ENCODE results near the gene KRTAP1-1.
"Not testable (repeated sequence)": the region's sequence is repeated elsewhere in the genome, so short reads cannot be mapped to it uniquely, and the experiment has no call there.

Gene KRTAP1-1

GRCh38 chr17:41040783-41041571, at the start of gene KRTAP1-1:
Gene KRTAP1-1 (minus strand): TSS chr17:41041450. CDS start chr17:41041397, 53 bp downstream.
- DNase-seq = peak; percentile 64

- DNase-seq = not testable (repeated sequence)
Observed at GRCh38 chr17:41088760-41089352, 47.6 kb upstream of the KRTAP1-1 start.

GRCh38 chr17:41084100-41084856, 43.0 kb upstream of the KRTAP1-1 start, which contains the start of gene KRTAP4-7:
Gene KRTAP4-7 (plus strand): TSS chr17:41084150. CDS start chr17:41084207, 57 bp downstream.
- not testable (repeated sequence) for DNase-seq

GRCh38 chr17:41083427-41083826, 42.2 kb upstream of the KRTAP1-1 start:
- DNase-seq = not testable (repeated sequence)

GRCh38 chr17:41082626-41083025, 41.4 kb upstream of the KRTAP1-1 start:
- DNase-seq = no peak

GRCh38 chr17:41076788-41077187, 35.5 kb upstream of the KRTAP1-1 start:
- DNase-seq = no peak

GRCh38 chr17:41073676-41074075, 32.4 kb upstream of the KRTAP1-1 start:
- no peak for DNase-seq

- no peak for DNase-seq
Observed at GRCh38 chr17:41071606-41072360, 30.5 kb upstream of the KRTAP1-1 start.

- DNase-seq = no peak
Observed at GRCh38 chr17:41069031-41069430, 27.8 kb upstream of the KRTAP1-1 start.

- DNase-seq = no peak
Observed at GRCh38 chr17:41067281-41067680, 26.0 kb upstream of the KRTAP1-1 start.

- no peak for DNase-seq
Observed at GRCh38 chr17:41065829-41066624, 24.8 kb upstream of the KRTAP1-1 start, which contains the start of gene KRTAP2-4. Gene KRTAP2-4 (minus strand): TSS chr17:41065879. CDS start chr17:41065845, 34 bp downstream.

GRCh38 chr17:41065016-41065689, 23.9 kb upstream of the KRTAP1-1 start:
- DNase-seq = not testable (repeated sequence)

GRCh38 chr17:41064301-41064700, 23.1 kb upstream of the KRTAP1-1 start:
- no peak for DNase-seq

GRCh38 chr17:41063449-41063848, 22.2 kb upstream of the KRTAP1-1 start:
- DNase-seq = no peak

- no peak for DNase-seq
Observed at GRCh38 chr17:41061964-41062363, 20.7 kb upstream of the KRTAP1-1 start.

- DNase-seq = no peak
Observed at GRCh38 chr17:41060052-41060604, 18.9 kb upstream of the KRTAP1-1 start, which contains the start of gene KRTAP2-3. Gene KRTAP2-3 (minus strand): TSS chr17:41060114. CDS start chr17:41060050, 64 bp downstream.

GRCh38 chr17:41059276-41060051, 18.2 kb upstream of the KRTAP1-1 start:
- not testable (repeated sequence) for DNase-seq

GRCh38 chr17:41058741-41059140, 17.5 kb upstream of the KRTAP1-1 start:
- no peak for DNase-seq

GRCh38 chr17:41057547-41057946, 16.3 kb upstream of the KRTAP1-1 start:
- DNase-seq = no peak

GRCh38 chr17:41055130-41055529, 13.9 kb upstream of the KRTAP1-1 start, which contains the start of gene KRTAP2-2:
Gene KRTAP2-2 (minus strand): TSS chr17:41055230. CDS start chr17:41055211, 19 bp downstream.
- not testable (repeated sequence) for DNase-seq

All from COR-L47 (cell line).